Measurements from ENCODE around the gene KHDRBS1. TPM values are rescaled to one million over a fixed set of nuclear protein-coding genes. Genes with fewer than 3 reads are reported as not detected.

The KHDRBS1 gene
- total and polyA plus RNA-seq, 2 experiments from 2014 or later = 191 to 251 TPM

Small RNAs within 50 kb of the gene (microRNA-seq; reads per million reads assigned to microRNA genes)
- not detected for gene MIR5585

Small RNAs within 50 kb of the gene (small RNA-seq; reads per million reads assigned to genes)
- gene MIR5585 (ENCODE audit: low replicate concordance) (not detected), gene RF00017 (ENCODE audit: low replicate concordance) (not detected)

Other genes starting within 250 kb of the KHDRBS1 start
- gene ADGRB2, start 249.5 kb upstream of the KHDRBS1 start, total RNA-seq (2014; rRNA removed; shearing (Covaris generic)) = 20.9 and 27.8 TPM in 2 replicates
- gene ADGRB2, start 249.5 kb upstream of the KHDRBS1 start, polyA plus RNA-seq (2016; fragmentation: Nextera tagmentation; extraction: Ambion mirVana) = 7.9 and 8.0 TPM in 2 replicates
- gene SPOCD1, start 197.8 kb upstream of the KHDRBS1 start, total RNA-seq (2014; rRNA removed; shearing (Covaris generic)) = 1.3 and 2.9 TPM in 2 replicates
- gene SPOCD1, start 197.8 kb upstream of the KHDRBS1 start, polyA plus RNA-seq (2016; fragmentation: Nextera tagmentation; extraction: Ambion mirVana) = 0.68 and 0.73 TPM in 2 replicates
- 260 and 354 TPM in 2 replicates for gene PTP4A2, start 75.5 kb upstream of the KHDRBS1 start, total RNA-seq (2014; rRNA removed; shearing (Covaris generic))
- gene PTP4A2, start 75.5 kb upstream of the KHDRBS1 start, polyA plus RNA-seq (2016; fragmentation: Nextera tagmentation; extraction: Ambion mirVana) = 138 and 153 TPM in 2 replicates
- gene TMEM39B, start 59.1 kb downstream of the KHDRBS1 start, total RNA-seq (2014; rRNA removed; shearing (Covaris generic)) = 9.7 and 10.1 TPM in 2 replicates
- gene TMEM39B, start 59.1 kb downstream of the KHDRBS1 start, polyA plus RNA-seq (2016; fragmentation: Nextera tagmentation; extraction: Ambion mirVana) = 17.8 and 18.3 TPM in 2 replicates
- gene KPNA6, start 94.2 kb downstream of the KHDRBS1 start, total RNA-seq (2014; rRNA removed; shearing (Covaris generic)) = 69.7 and 72.2 TPM in 2 replicates
- 27.5 and 28.6 TPM in 2 replicates for gene KPNA6, start 94.2 kb downstream of the KHDRBS1 start, polyA plus RNA-seq (2016; fragmentation: Nextera tagmentation; extraction: Ambion mirVana)
- 45.2 and 52.1 TPM in 2 replicates for gene TXLNA, start 165.8 kb downstream of the KHDRBS1 start, total RNA-seq (2014; rRNA removed; shearing (Covaris generic))
- gene TXLNA, start 165.8 kb downstream of the KHDRBS1 start, polyA plus RNA-seq (2016; fragmentation: Nextera tagmentation; extraction: Ambion mirVana) = 13.2 and 15.2 TPM in 2 replicates
- 8.6 and 8.7 TPM in 2 replicates for gene CCDC28B, start 186.7 kb downstream of the KHDRBS1 start, total RNA-seq (2014; rRNA removed; shearing (Covaris generic))
- 35.2 and 39.7 TPM in 2 replicates for gene CCDC28B, start 186.7 kb downstream of the KHDRBS1 start, polyA plus RNA-seq (2016; fragmentation: Nextera tagmentation; extraction: Ambion mirVana)
- 3.5 and 3.8 TPM in 2 replicates for gene IQCC, start 191.8 kb downstream of the KHDRBS1 start, total RNA-seq (2014; rRNA removed; shearing (Covaris generic))
- 1.7 and 2.5 TPM in 2 replicates for gene IQCC, start 191.8 kb downstream of the KHDRBS1 start, polyA plus RNA-seq (2016; fragmentation: Nextera tagmentation; extraction: Ambion mirVana)
- gene DCDC2B, start 195.2 kb downstream of the KHDRBS1 start, total RNA-seq (2014; rRNA removed; shearing (Covaris generic)) = not detected in 2 replicates
- 0.21 and 0.42 TPM in 2 replicates for gene DCDC2B, start 195.2 kb downstream of the KHDRBS1 start, polyA plus RNA-seq (2016; fragmentation: Nextera tagmentation; extraction: Ambion mirVana)
- 4.7 and 7.7 TPM in 2 replicates for gene TMEM234, start 208.5 kb downstream of the KHDRBS1 start, total RNA-seq (2014; rRNA removed; shearing (Covaris generic))
- 8.1 and 8.2 TPM in 2 replicates for gene TMEM234, start 208.5 kb downstream of the KHDRBS1 start, polyA plus RNA-seq (2016; fragmentation: Nextera tagmentation; extraction: Ambion mirVana)
- gene EIF3I, start 208.5 kb downstream of the KHDRBS1 start, total RNA-seq (2014; rRNA removed; shearing (Covaris generic)) = 249 and 274 TPM in 2 replicates
- gene EIF3I, start 208.5 kb downstream of the KHDRBS1 start, polyA plus RNA-seq (2016; fragmentation: Nextera tagmentation; extraction: Ambion mirVana) = 224 and 228 TPM in 2 replicates
- gene FAM167B, start 233.4 kb downstream of the KHDRBS1 start, total RNA-seq (2014; rRNA removed; shearing (Covaris generic)) = 0.31 TPM in 1 of 2 replicates, not detected in the other
- 2.2 TPM in 2 replicates for gene FAM167B, start 233.4 kb downstream of the KHDRBS1 start, polyA plus RNA-seq (2016; fragmentation: Nextera tagmentation; extraction: Ambion mirVana)
- gene LCK, start 237.4 kb downstream of the KHDRBS1 start, total RNA-seq (2014; rRNA removed; shearing (Covaris generic)) = 69.4 and 86.6 TPM in 2 replicates
- 33.2 and 37.5 TPM in 2 replicates for gene LCK, start 237.4 kb downstream of the KHDRBS1 start, polyA plus RNA-seq (2016; fragmentation: Nextera tagmentation; extraction: Ambion mirVana)

Data from GM23338 (cell line).